Measurements from ENCODE around the gene ANKRD13A.
"Not testable (repeated sequence)": the region's sequence is repeated elsewhere in the genome, so short reads cannot be mapped to it uniquely, and the experiment has no call there.

ANKRD13A gene

GRCh38 chr12:110001596-110001995 lies 2.4 kb downstream of the ANKRD13A start:
- in situ Hi-C loops (cut with HindIII; ENCODE audit: low sequenced_read_pairs), result no loop called here
- no peak for TF ChIP-seq CTCF (IDR thresholded peaks at IDR 0.05; ENCODE audit: low read depth, low read length)
- H3K4me3 ChIP-seq (ENCODE audit: low read depth, low read length), result no peak overlapping the region
- DNase-seq (ENCODE audit: low read depth, low spot score), result peak; percentile 72

- no peak overlapping the region for H3K4me3 ChIP-seq (ENCODE audit: low read depth, low read length)
- DNase-seq (ENCODE audit: low read depth, low spot score), result peak; percentile 5
- TF ChIP-seq CTCF (IDR thresholded peaks at IDR 0.05; ENCODE audit: low read depth, low read length), result no peak
- in situ Hi-C loops (cut with HindIII; ENCODE audit: low sequenced_read_pairs), result no loop called here
These were observed 3.7 kb downstream of the ANKRD13A start for GRCh38 chr12:110002676-110003515.

- in situ Hi-C loops (cut with HindIII; ENCODE audit: low sequenced_read_pairs), result no loop called here
- DNase-seq (ENCODE audit: low read depth, low spot score), result no peak
- H3K4me3 ChIP-seq (ENCODE audit: low read depth, low read length), result no peak overlapping the region
- no peak for TF ChIP-seq CTCF (IDR thresholded peaks at IDR 0.05; ENCODE audit: low read depth, low read length)
These were observed 5.4 kb downstream of the ANKRD13A start for GRCh38 chr12:110004598-110004997.

GRCh38 chr12:110005319-110005973 lies 6.2 kb downstream of the ANKRD13A start:
- in situ Hi-C loops (cut with HindIII; ENCODE audit: low sequenced_read_pairs), result no loop called here
- no peak for DNase-seq (ENCODE audit: low read depth, low spot score)

GRCh38 chr12:110006115-110006514 lies 6.9 kb downstream of the ANKRD13A start:
- no peak for TF ChIP-seq CTCF (IDR thresholded peaks at IDR 0.05; ENCODE audit: low read depth, low read length)
- in situ Hi-C loops (cut with HindIII; ENCODE audit: low sequenced_read_pairs), result no loop called here
- DNase-seq (ENCODE audit: low read depth, low spot score), result no peak
- H3K4me3 ChIP-seq (ENCODE audit: low read depth, low read length), result no peak overlapping the region

More at GRCh38 chr12:110005319-110005973, 6.2 kb downstream of the ANKRD13A start:
- TF ChIP-seq CTCF (IDR thresholded peaks at IDR 0.05; ENCODE audit: low read depth, low read length), result no peak
- no peak overlapping the region for H3K4me3 ChIP-seq (ENCODE audit: low read depth, low read length)

GRCh38 chr12:110007881-110008280 lies 8.7 kb downstream of the ANKRD13A start:
- in situ Hi-C loops (cut with HindIII; ENCODE audit: low sequenced_read_pairs), result no loop called here
- TF ChIP-seq CTCF (IDR thresholded peaks at IDR 0.05; ENCODE audit: low read depth, low read length), result no peak
- no peak overlapping the region for H3K4me3 ChIP-seq (ENCODE audit: low read depth, low read length)
- no peak for DNase-seq (ENCODE audit: low read depth, low spot score)

- H3K4me3 ChIP-seq (ENCODE audit: low read depth, low read length); in situ Hi-C loops (cut with HindIII; ENCODE audit: low sequenced_read_pairs); DNase-seq (ENCODE audit: low read depth, low spot score): not testable (repeated sequence)
These were observed 9.6 kb downstream of the ANKRD13A start for GRCh38 chr12:110008681-110009398.

Measured in astrocyte of the spinal cord (primary cell).